OCI-LY3 (cell line): ENCODE measurements around the gene POU2AF3.

Source experiments
- H2AFZ ChIP-seq: fragments of 200-600, 300-600 bp; shearing (Covaris generic); 2 replicates; pipeline ENCODE4 v1.6.0; 2014; ENCODE audit warnings: antibody characterized with exemption, low read depth, low read length
- H3K27ac ChIP-seq: fragments of 200-600, 300-600 bp; sonication (generic); 2 replicates; pipeline ENCODE4 v1.5.1; 2014; ENCODE audit warnings: mild to moderate bottlenecking, low read length, moderate library complexity, mixed read lengths
- H3K27me3 ChIP-seq: fragments of 200-600, 300-600 bp; sonication (generic); 2 replicates; pipeline ENCODE4 v1.6.1; 2014; ENCODE audit warnings: low read depth, low read length, mixed read lengths
- H3K36me3 ChIP-seq: fragments of 200-600, 300-600 bp; sonication (generic); replicated peaks from 2 replicates; pipeline ENCODE3; 2014; ENCODE audit warnings: low read depth, low read length, mixed read lengths
- H3K4me1 ChIP-seq: fragments of 300-600, 200-600 bp; sonication (generic); 2 replicates; pipeline ENCODE4 v1.6.1; 2014; ENCODE audit warnings: low read length, mixed read lengths
- H3K4me2 ChIP-seq: fragments of 200-600, 300-600 bp; sonication (generic); 2 replicates; pipeline ENCODE4 v1.6.1; 2014; ENCODE audit warnings: low read length, mixed read lengths
- H3K4me3 ChIP-seq: fragments of 300-600, 200-600 bp; sonication (generic); 2 replicates; pipeline ENCODE4 v1.5.1; 2014; ENCODE audit warnings: antibody characterized with exemption, mild to moderate bottlenecking, low read length, moderate library complexity
- H3K79me2 ChIP-seq: fragments of 300-600, 200-600 bp; shearing (Covaris generic); 2 replicates; pipeline ENCODE4 v1.6.1; 2014; ENCODE audit warnings: mild to moderate bottlenecking, low read length, mixed read lengths
- H3K9ac ChIP-seq: fragments of 300-600, 200-600 bp; shearing (Covaris generic); 2 replicates; pipeline ENCODE4 v1.6.0; 2014; ENCODE audit warnings: mild to moderate bottlenecking, low read length, moderate library complexity
- H3K9me3 ChIP-seq: fragments of 200-600, 300-600 bp; shearing (Covaris generic); 2 replicates; pipeline ENCODE4 v1.6.1; 2014; ENCODE audit warnings: low read length, mixed read lengths; ENCODE audit not compliant: insufficient read depth
- H4K20me1 ChIP-seq: fragments of 200-600, 300-600 bp; sonication (generic); 2 replicates; pipeline ENCODE4 v1.6.1; 2016; ENCODE audit warnings: low read length, mixed read lengths; ENCODE audit not compliant: insufficient read depth
- CTCF ChIP-seq: fragments of 200-600, 300-600 bp; sonication (generic); IDR thresholded peaks from 2 replicates; pipeline ENCODE4 v1.5.1; 2014; ENCODE audit warnings: antibody characterized with exemption, low read length, low read depth
- EZH2phosphoT487 ChIP-seq: fragments of 200-600 bp; shearing (Covaris generic); IDR thresholded peaks from 2 replicates; pipeline ENCODE4 v1.6.1; 2018; ENCODE audit warnings: antibody characterized with exemption, mixed run types, low read depth

POU2AF3 gene

GRCh38 chr11:111356660-111357048, 58.3 kb downstream of the POU2AF3 start:
- no peak for TF ChIP-seq EZH2phosphoT487
- no peak for TF ChIP-seq CTCF
- H3K79me2 ChIP-seq, result peaks cover 33% of the 10 kb centered on the region
- no peak overlapping the region for H2AFZ ChIP-seq
- H3K4me3 ChIP-seq, result no peak overlapping the region
- H4K20me1 ChIP-seq, result peaks cover 48% of the 10 kb centered on the region; the same call in 1 of the 2 replicates
- H3K36me3 ChIP-seq, result peaks cover 92% of the 10 kb centered on the region
- H3K27me3 ChIP-seq, result no peaks in the 10 kb centered on the region
- peaks cover 32% of the 10 kb centered on the region for H3K4me1 ChIP-seq
- H3K9me3 ChIP-seq, result no peaks in the 10 kb centered on the region
- H3K9ac ChIP-seq, result no peak overlapping the region
- H3K4me2 ChIP-seq, result no peak overlapping the region
- H3K27ac ChIP-seq, result peak overlapping the region; percentile 99

GRCh38 chr11:111357150-111358037, 59.0 kb downstream of the POU2AF3 start:
- Histone ChIP-seq H3K27ac (peak overlapping the region; percentile 99), H2AFZ (no peak overlapping the region), H3K4me2 (no peak overlapping the region), H4K20me1 (peaks cover 48% of the 10 kb centered on the region; the same call in 1 of the 2 replicates), H3K79me2 (peaks cover 40% of the 10 kb centered on the region), H3K9me3 (no peaks in the 10 kb centered on the region), H3K4me3 (no peak overlapping the region), H3K27me3 (no peaks in the 10 kb centered on the region), H3K9ac (no peak overlapping the region), H3K36me3 (peaks cover 92% of the 10 kb centered on the region), H3K4me1 (peaks cover 39% of the 10 kb centered on the region)
- TF ChIP-seq EZH2phosphoT487 (no peak), CTCF (no peak; the same call in 1 of the 2 replicates)
